Measurements from ENCODE around the gene KLHL24. TPM values are rescaled to one million over a fixed set of nuclear protein-coding genes. Genes with fewer than 3 reads are reported as not detected.
"Not testable (repeated sequence)": the region's sequence is repeated elsewhere in the genome, so short reads cannot be mapped to it uniquely, and the experiment has no call there.

The KLHL24 gene
- polyA plus RNA-seq, 1 donor (not counting 4 experiments of a cell fraction or from before 2014, with no cell fraction given) = 12.0 TPM

DNA sequence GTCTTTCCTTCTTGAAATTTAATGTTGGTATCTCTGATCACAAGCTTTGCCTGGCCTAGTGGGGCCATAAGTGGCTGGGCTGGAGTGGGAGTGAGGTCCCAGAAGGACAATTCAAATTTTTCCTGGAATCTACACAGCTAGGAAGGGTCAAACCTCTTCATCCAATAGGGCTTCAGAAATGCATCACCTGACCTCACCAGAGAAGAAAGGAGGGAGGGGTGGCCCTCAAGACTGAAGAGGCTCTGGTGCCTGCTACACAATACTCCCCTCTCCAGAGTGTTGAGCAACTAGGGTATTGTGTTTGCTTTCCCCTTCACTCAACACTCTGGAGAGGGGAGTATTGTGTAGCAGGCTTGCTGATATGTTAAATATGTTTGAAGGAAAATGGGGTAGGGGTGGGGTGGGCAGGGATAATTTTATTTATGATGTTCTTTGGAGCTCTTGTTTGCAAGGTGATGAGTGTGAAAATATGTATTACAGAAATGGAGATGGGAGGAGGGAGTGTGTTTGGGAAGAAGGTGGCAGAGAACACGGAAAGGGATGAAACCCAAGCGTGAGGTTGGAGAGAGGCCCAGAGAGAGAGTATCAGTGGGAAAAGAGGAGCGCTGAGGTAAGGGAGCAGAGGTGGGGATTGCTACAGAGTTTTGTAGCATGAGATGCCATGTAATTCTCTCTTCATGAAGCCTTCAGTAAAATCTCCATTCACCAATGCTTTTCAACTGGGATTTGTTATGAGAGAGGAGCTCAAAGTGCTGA lies 5.7 kb upstream of the KLHL24 start:
- H4K20me1 ChIP-seq (ENCODE audit: control insufficient read depth, extremely low read depth, insufficient read depth, low read length) = no peaks in the 10 kb centered on the region
- no peak overlapping the region for H3K9ac ChIP-seq (ENCODE audit: control insufficient read depth, extremely low read depth, insufficient read depth, low read length)
- no peaks in the 10 kb centered on the region for H3K9me3 ChIP-seq (ENCODE audit: control insufficient read depth, low read depth, low read length)
- no peaks in the 10 kb centered on the region for H3K9me1 ChIP-seq (ENCODE audit: control insufficient read depth, extremely low read depth, insufficient read depth, low read length)
- no peak overlapping the region for H2AFZ ChIP-seq (ENCODE audit: control insufficient read depth, low read length)
- no peak overlapping the region for H3K4me3 ChIP-seq (ENCODE audit: control insufficient read depth in 2 of 3, extremely low read depth in 1 of 3, insufficient read depth in 2 of 3, low read depth in 1 of 3, low read length in 3 of 3)
- H3K27ac ChIP-seq (ENCODE audit: control insufficient read depth, insufficient read depth, low read length) = no peak overlapping the region
- no peak for FAIRE-seq
- no peak for TF ChIP-seq EZH2 (IDR thresholded peaks at IDR 0.05; ENCODE audit: low read length)
- TF ChIP-seq, protein P1, sequence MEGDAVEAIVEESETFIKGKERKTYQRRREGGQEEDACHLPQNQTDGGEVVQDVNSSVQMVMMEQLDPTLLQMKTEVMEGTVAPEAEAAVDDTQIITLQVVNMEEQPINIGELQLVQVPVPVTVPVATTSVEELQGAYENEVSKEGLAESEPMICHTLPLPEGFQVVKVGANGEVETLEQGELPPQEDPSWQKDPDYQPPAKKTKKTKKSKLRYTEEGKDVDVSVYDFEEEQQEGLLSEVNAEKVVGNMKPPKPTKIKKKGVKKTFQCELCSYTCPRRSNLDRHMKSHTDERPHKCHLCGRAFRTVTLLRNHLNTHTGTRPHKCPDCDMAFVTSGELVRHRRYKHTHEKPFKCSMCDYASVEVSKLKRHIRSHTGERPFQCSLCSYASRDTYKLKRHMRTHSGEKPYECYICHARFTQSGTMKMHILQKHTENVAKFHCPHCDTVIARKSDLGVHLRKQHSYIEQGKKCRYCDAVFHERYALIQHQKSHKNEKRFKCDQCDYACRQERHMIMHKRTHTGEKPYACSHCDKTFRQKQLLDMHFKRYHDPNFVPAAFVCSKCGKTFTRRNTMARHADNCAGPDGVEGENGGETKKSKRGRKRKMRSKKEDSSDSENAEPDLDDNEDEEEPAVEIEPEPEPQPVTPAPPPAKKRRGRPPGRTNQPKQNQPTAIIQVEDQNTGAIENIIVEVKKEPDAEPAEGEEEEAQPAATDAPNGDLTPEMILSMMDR (optimal IDR thresholded peaks at IDR 0.05 in 1 of 3, IDR thresholded peaks at IDR 0.05 in 1 of 3, conservative IDR thresholded peaks at IDR 0.05 in 1 of 3; ENCODE audit: extremely low read depth in 1 of 3, insufficient read depth in 2 of 3, low read length in 3 of 3) = no peak
- no peak overlapping the region for H3K4me2 ChIP-seq (ENCODE audit: control insufficient read depth, extremely low read depth, insufficient read depth, low read depth, low read length)
- H3K4me1 ChIP-seq (ENCODE audit: control insufficient read depth, extremely low read depth, insufficient read depth, low read length) = no peaks in the 10 kb centered on the region
- no peaks in the 10 kb centered on the region for H3K36me3 ChIP-seq (ENCODE audit: control insufficient read depth in 2 of 2, extremely low read depth in 1 of 2, insufficient read depth in 2 of 2, low read length in 2 of 2)
- dilution Hi-C loops (cut with MboI; ENCODE audit: extremely low pct_ligation_motif_present, low sequenced_read_pairs) = no loop called here
- DNase-seq (ENCODE audit: low read depth, low spot score) = no peak
- no peaks in the 10 kb centered on the region for H3K79me2 ChIP-seq (ENCODE audit: control insufficient read depth, insufficient read depth, low read length)
- no peaks in the 10 kb centered on the region for H3K27me3 ChIP-seq (ENCODE audit: control insufficient read depth, extremely low read depth, insufficient read depth, low read length)

DNA sequence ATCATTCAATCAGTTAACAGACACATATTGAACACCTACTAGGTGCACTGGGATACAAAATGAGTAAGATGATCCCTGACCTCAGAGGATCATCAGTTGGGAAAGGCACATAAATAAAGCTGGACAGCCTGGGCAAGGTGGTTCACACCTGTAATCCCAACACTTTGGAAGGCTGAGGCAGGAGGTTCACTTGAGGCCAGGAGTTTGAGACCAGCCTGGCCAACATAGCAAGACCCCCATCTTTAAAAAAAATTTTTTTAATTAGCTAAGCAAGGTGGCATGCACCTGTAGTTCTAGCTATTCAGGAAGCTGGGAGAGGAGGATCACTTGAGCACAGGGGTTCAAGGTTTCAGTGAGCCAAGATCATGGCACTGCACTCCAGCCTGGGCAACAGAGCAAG lies 3.7 kb upstream of the KLHL24 start:
- H3K9me1 ChIP-seq (ENCODE audit: control insufficient read depth, extremely low read depth, insufficient read depth, low read length) = no peaks in the 10 kb centered on the region
- H3K27ac ChIP-seq (ENCODE audit: control insufficient read depth, insufficient read depth, low read length) = no peak overlapping the region
- H4K20me1 ChIP-seq (ENCODE audit: control insufficient read depth, extremely low read depth, insufficient read depth, low read length) = no peaks in the 10 kb centered on the region
- H3K79me2 ChIP-seq (ENCODE audit: control insufficient read depth, insufficient read depth, low read length) = no peaks in the 10 kb centered on the region
- H3K4me3 ChIP-seq (ENCODE audit: control insufficient read depth in 2 of 3, extremely low read depth in 1 of 3, insufficient read depth in 2 of 3, low read depth in 1 of 3, low read length in 3 of 3) = no peak overlapping the region
- TF ChIP-seq, protein P1 (optimal IDR thresholded peaks at IDR 0.05 in 1 of 3, IDR thresholded peaks at IDR 0.05 in 1 of 3, conservative IDR thresholded peaks at IDR 0.05 in 1 of 3; ENCODE audit: extremely low read depth in 1 of 3, insufficient read depth in 2 of 3, low read length in 3 of 3) = no peak
- TF ChIP-seq EZH2 (IDR thresholded peaks at IDR 0.05; ENCODE audit: low read length) = no peak
- H3K4me1 ChIP-seq (ENCODE audit: control insufficient read depth, extremely low read depth, insufficient read depth, low read length) = peaks cover 4% of the 10 kb centered on the region
- H2AFZ ChIP-seq (ENCODE audit: control insufficient read depth, low read length) = no peak overlapping the region
- H3K4me2 ChIP-seq (ENCODE audit: control insufficient read depth, extremely low read depth, insufficient read depth, low read depth, low read length) = no peak overlapping the region
- FAIRE-seq = no peak
- no peak overlapping the region for H3K9ac ChIP-seq (ENCODE audit: control insufficient read depth, extremely low read depth, insufficient read depth, low read length)
- no peaks in the 10 kb centered on the region for H3K9me3 ChIP-seq (ENCODE audit: control insufficient read depth, low read depth, low read length)
- H3K36me3 ChIP-seq (ENCODE audit: control insufficient read depth in 2 of 2, extremely low read depth in 1 of 2, insufficient read depth in 2 of 2, low read length in 2 of 2) = no peaks in the 10 kb centered on the region
- no peak for DNase-seq (ENCODE audit: low read depth, low spot score)
- no peaks in the 10 kb centered on the region for H3K27me3 ChIP-seq (ENCODE audit: control insufficient read depth, extremely low read depth, insufficient read depth, low read length)
- dilution Hi-C loops (cut with MboI; ENCODE audit: extremely low pct_ligation_motif_present, low sequenced_read_pairs) = no loop called here

DNA sequence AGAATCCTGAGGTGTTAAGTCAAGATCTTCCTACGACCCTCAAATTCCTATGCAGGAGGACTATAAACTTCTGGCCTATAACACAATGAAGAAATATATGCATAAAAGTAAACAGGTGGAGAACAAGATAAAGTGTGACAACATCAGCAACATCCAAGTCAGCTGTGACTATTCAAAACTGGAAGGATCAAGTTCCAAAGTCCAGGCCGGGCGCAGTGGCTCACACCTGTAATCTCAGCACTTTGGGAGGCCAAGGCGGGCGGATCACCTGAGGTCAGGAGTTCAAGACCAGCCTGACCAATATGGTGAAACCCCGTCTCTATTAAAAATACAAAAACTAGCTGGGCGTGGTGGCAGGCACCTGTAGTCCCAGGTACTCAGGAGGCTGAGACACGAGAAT lies 2.7 kb upstream of the KLHL24 start:
- H3K9me1 ChIP-seq (ENCODE audit: control insufficient read depth, extremely low read depth, insufficient read depth, low read length); H2AFZ ChIP-seq (ENCODE audit: control insufficient read depth, low read length); H4K20me1 ChIP-seq (ENCODE audit: control insufficient read depth, extremely low read depth, insufficient read depth, low read length); FAIRE-seq; H3K9ac ChIP-seq (ENCODE audit: control insufficient read depth, extremely low read depth, insufficient read depth, low read length); H3K79me2 ChIP-seq (ENCODE audit: control insufficient read depth, insufficient read depth, low read length); DNase-seq (ENCODE audit: low read depth, low spot score); H3K27me3 ChIP-seq (ENCODE audit: control insufficient read depth, extremely low read depth, insufficient read depth, low read length); H3K27ac ChIP-seq (ENCODE audit: control insufficient read depth, insufficient read depth, low read length); H3K4me2 ChIP-seq (ENCODE audit: control insufficient read depth, extremely low read depth, insufficient read depth, low read depth, low read length); H3K36me3 ChIP-seq (ENCODE audit: control insufficient read depth in 2 of 2, extremely low read depth in 1 of 2, insufficient read depth in 2 of 2, low read length in 2 of 2); H3K4me3 ChIP-seq (ENCODE audit: control insufficient read depth in 2 of 3, extremely low read depth in 1 of 3, insufficient read depth in 2 of 3, low read depth in 1 of 3, low read length in 3 of 3); H3K9me3 ChIP-seq (ENCODE audit: control insufficient read depth, low read depth, low read length); H3K4me1 ChIP-seq (ENCODE audit: control insufficient read depth, extremely low read depth, insufficient read depth, low read length); dilution Hi-C loops (cut with MboI; ENCODE audit: extremely low pct_ligation_motif_present, low sequenced_read_pairs): not testable (repeated sequence)
